Head of caudate nucleus (tissue), 42 donors: ENCODE data around the gene NDUFB10.

Experiments
- DNase-seq, 42 donors: peaks; one replicate each; pipeline versions ENCODE4 v3.0.0 to v3.0.0-alpha.2; 2020 to 2021; ENCODE audit warnings: mixed read lengths in 7 of 42
- intact Hi-C: fragments of 100-400 bp; cut with DNase I; formaldehyde crosslinking; loops from one replicate; pipeline ENCODE4 v1.15.0; 2022

NDUFB10 gene

GRCh38 chr16:1963806-1964505 lies 4.6 kb downstream of the NDUFB10 start:
- intact Hi-C loops = no loop called here
- peak in 3 of 42 donors; percentile 19 to 43 (median 30) for DNase-seq

- DNase-seq = peak; percentile 96 to 100 (median 99)
- intact Hi-C loops = no loop called here
These were observed 5.4 kb downstream of the NDUFB10 start, which contains the start of gene RPS2 for GRCh38 chr16:1964506-1965395. Gene RPS2 (minus strand): TSS chr16:1964826. CDS start chr16:1964625, 201 bp downstream.

DNA sequence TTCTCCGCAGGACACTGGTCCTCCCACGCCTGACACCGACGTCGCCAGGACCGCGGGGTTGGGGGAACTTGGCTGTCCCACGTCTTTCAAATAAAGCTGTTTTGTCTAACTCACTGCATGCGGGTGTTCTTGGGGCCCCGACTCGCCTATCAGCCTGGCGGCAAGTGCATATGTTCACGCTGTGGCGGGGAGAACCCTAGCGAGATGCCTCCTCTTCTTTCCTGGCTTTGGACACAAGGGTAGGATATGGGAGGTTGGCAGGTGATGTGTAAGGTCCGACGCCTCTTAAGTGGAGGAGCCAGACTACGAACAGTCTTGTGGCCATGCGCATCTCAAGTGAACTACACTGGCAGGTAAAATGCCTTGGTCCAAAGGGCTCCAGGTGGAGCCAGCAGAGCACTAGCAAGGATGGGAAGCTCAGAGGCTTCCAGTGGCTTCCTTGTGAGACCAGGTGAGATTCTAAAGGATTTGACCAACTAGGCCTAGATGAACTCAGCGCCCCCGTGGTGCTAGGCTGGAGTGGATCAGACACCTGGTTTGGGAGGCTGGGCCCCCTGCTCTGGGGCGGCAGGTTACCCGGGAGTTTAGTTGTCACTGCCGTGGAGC lies 6.2 kb downstream of the NDUFB10 start:
- intact Hi-C loops = no loop called here
- DNase-seq = no peak

DNA sequence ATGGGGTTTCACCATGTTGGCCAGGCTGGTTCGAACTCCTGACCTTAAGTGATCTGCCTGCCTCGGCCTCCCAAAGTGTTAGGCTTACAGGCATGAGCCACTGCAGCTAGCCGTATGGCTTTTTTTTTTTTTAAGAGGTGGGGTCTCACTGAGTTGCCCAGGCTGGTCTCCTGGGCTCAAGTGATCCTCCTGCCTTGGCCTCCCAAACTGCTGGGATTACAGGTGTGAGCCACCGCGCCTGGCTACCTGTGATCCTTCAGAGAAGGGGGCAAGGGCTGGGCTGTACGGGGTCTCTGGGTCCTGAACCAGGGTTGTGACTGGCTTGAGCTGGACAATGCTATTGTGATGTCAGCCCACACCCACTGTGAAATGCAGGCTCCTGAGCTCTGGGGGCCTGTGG lies 7.1 kb downstream of the NDUFB10 start, which contains the start of gene RNF151:
RNF151 (plus strand) TSS at position 397 of the 400 bp plus-strand sequence. CDS start 26 bp downstream, outside the sequence.
- no peak for DNase-seq
- intact Hi-C loops = no loop called here

DNA sequence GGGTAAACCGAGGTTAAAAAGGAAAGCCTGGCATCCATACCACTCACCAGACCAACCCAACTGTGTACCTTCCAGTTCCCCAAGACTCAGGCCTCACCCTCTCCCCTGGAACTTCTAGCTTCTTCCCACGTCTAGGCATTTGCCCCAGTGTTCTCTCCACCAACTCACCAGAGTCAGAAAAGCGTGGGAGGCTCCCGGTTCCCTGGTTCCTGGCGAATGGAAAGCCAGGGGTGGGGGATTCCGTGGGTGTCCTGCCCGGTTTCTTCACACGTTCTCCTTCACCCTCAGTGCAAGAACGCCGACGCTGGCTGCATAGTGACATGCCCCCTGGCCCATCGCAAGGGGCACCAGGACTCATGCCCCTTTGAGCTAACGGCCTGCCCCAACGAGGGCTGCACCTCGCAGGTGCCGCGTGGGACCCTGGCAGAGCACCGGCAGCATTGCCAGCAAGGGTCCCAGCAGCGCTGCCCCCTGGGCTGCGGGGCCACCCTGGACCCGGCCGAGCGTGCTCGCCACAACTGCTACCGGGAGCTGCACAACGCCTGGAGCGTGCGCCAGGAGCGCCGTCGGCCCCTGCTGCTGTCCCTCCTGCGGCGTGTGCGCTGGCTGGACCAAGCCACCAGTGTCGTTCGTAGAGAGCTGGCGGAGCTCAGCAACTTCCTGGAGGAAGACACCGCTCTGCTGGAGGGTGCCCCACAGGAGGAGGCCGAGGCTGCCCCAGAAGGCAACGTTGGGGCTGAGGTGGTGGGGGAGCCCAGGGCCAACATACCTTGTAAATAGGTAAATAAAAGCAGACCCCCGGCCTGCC lies 9.0 kb downstream of the NDUFB10 start:
- intact Hi-C loops = no loop called here
- peak in 39 of 42 donors; percentile 43 to 93 (median 73) for DNase-seq

DNA sequence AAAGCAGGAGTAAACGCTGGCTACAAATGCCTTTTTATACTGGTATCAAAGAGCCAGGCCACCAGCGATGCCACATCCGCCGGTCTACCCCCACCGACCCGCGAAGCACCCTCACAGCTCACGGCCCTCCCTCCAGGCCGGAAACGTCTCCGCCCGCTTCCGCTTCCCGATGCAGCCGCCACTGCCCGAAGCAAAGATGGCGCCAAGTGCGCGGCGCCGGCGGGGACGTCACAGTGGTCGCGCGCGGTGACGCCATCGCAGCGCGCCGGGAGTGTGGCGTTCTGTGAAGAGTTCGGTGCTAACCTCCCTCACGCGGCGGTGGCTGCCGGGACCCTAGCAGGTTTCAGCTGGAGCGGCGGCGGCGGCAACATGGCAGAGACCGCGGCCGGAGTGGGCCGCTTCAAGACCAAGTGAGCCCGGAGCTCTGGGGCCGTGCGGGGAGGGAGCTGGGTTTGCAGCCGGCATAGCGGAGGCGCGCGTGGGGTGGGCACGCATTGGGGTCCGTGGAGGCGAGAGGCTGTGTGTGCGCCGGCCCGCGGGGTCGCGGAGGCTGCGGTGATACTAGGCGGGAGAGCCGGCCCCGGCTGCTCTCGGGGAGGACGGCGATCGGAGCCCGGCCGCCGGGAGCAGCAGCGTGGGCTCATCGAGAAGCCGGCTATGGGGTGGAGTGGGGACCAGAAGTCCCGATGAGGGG lies 12.6 kb downstream of the NDUFB10 start, which contains the start of gene TBL3:
TBL3 (plus strand) TSS at position 258 of the 694 bp plus-strand sequence; CDS start at position 370, 112 bp downstream.
- intact Hi-C loops = no loop called here

GRCh38 chr16:1972490-1972877 lies 13.1 kb downstream of the NDUFB10 start:
- intact Hi-C loops = no loop called here
- peak in 5 of 42 donors; percentile 34 to 46 (median 43) for DNase-seq

More for the DNA sequence above, 12.6 kb downstream of the NDUFB10 start, which contains the start of gene TBL3:
- peak; percentile 81 to 98 (median 94) for DNase-seq

- intact Hi-C loops = no loop called here
- DNase-seq = no peak
These were observed 14.3 kb downstream of the NDUFB10 start for GRCh38 chr16:1973461-1974156.

DNA sequence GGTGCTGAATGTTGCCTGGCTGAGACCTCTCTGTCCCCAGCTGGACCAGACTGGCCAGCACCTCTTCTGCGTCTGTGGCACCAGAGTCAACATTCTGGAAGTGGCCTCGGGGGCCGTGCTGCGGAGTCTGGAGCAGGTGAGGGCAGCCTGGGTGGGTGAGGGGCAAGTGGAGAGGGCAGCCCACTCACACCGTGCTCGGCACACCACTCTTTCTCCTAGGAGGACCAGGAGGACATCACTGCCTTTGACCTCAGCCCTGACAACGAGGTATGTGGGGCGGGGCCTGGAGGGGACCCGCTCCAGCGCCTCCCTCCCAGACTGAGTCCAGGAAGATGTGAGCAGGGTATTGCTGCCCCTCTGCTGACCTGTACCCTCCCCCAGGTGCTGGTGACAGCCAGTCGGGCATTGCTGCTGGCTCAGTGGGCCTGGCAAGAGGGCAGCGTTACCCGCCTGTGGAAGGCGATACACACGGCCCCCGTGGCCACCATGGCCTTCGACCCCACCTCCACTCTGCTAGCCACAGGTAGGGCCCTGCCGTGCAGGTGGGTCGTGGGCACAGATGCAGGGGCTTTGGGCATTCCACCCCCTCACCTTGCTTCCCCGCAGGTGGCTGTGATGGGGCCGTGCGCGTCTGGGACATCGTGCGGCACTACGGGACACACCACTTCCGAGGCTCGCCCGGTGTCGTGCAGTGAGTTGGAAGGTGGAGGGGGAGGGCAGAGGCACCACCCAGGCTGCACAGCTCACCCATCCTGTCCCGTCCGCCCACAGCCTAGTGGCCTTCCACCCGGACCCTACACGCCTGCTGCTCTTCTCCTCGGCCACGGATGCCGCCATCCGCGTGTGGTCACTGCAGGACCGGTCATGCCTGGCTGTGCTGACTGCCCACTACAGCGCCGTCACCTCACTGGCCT lies 15.1 kb downstream of the NDUFB10 start:
- no peak for DNase-seq
- intact Hi-C loops = no loop called here

- DNase-seq = no peak
- intact Hi-C loops = no loop called here
These were observed 16.3 kb downstream of the NDUFB10 start for GRCh38 chr16:1975432-1976215.

- intact Hi-C loops = no loop called here
- DNase-seq = no peak
These were observed 16.8 kb downstream of the NDUFB10 start for GRCh38 chr16:1976216-1976520.

DNA sequence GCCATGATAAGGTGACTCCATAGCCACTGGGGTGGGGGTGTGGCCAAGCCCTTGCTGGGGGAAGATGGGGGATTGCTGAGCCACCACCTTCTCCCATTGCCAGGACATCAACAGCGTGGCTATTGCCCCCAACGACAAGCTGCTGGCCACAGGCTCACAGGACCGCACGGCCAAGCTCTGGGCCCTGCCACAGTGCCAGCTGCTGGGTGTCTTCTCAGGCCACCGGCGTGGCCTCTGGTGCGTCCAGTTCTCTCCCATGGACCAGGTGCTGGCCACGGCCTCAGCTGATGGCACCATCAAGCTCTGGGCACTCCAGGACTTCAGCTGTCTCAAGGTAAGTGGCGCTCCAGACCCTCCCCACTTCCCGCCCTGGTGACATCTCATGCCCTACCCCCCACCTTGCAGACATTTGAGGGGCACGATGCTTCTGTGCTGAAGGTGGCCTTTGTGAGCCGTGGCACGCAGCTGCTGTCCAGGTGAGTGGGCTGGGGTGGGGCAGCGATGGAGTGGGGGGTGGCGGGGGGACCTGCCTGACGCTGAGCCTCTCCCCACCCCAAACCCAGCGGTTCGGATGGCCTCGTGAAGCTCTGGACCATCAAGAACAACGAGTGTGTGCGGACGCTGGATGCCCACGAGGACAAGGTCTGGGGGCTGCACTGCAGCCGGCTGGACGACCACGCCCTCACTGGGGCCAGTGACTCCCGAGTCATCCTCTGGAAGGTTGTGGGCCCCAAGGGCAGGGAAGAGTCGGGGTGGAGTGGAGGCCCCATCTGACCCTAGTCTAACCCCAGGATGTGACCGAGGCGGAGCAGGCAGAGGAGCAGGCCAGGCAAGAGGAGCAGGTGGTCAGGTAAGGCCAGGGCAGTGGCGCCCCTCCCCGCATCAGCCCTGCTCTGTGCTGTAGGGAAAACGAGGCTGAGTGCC lies 17.9 kb downstream of the NDUFB10 start:
- no peak for DNase-seq
- intact Hi-C loops = no loop called here

DNA sequence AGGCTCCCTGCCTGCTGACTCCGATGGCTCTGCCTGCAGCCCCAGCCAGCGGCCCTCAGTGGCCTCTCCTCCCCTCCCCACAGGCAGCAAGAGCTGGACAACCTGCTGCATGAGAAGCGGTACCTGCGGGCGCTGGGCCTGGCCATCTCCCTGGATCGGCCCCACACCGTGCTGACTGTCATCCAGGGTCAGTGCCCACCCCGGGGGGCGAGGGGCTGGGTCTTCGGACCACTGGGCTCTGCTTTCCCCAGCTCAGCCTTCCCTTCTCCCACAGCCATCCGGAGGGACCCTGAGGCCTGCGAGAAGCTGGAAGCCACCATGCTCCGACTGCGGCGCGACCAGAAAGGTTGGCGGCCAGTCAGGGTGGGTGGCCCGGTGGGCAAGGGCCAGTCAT lies 18.5 kb downstream of the NDUFB10 start:
- no peak for DNase-seq
- intact Hi-C loops = no loop called here

DNA sequence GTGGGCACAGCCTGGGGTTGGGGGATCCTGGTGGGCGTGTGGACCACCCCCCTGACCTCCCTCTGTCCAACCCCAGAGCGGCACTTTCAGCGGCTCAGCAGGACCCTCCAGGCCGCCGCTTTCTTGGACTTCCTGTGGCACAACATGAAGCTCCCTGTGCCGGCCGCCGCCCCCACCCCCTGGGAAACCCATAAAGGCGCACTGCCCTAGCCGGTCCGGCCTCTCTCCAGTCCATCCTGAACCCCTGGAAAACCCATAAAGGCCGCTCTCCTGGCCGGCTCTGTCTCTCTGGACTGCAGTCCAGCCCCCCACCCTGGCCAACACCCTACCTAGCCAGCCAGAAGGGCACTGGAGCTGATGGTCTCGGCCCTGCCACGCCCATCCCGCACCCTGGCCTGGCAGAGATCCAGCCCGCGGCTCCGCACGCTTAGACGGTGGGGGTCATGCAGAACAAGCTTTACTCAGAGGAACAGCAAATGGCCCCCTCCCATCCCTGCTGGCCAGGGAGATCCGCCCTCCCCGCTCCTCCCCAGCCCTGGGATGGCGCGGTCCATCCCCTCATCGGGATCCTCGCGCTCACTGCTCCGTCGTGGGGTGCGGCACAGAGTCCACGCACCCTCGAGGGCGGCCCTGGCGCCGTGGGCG lies 19.3 kb downstream of the NDUFB10 start:
- DNase-seq = no peak
- intact Hi-C loops = no loop called here
